Mesendoderm (in vitro differentiated cells): ENCODE measurements around the gene MYO9B.
"Not testable (repeated sequence)": the region's sequence is repeated elsewhere in the genome, so short reads cannot be mapped to it uniquely, and the experiment has no call there.

Experiments
- DNase-seq: peaks from one replicate; pipeline ENCODE4 v3.0.0; 2013
- H2AK5ac ChIP-seq: 2 replicates; pipeline ENCODE4 v1.6.1; 2013; ENCODE audit warnings: low read length, inconsistent platforms
- H2BK120ac ChIP-seq: 2 replicates; pipeline ENCODE4 v1.6.1; 2013; ENCODE audit warnings: low read depth, mild to moderate bottlenecking, low read length, moderate library complexity, mixed read lengths
- H2BK15ac ChIP-seq: replicated peaks from 2 replicates; pipeline ENCODE4 v1.6.1; 2013; ENCODE audit warnings: low read depth, mild to moderate bottlenecking, moderate library complexity
- H2BK5ac ChIP-seq: 2 replicates; pipeline ENCODE4 v1.6.1; 2013; ENCODE audit warnings: low read length, inconsistent platforms
- H3K18ac ChIP-seq: 2 replicates; pipeline ENCODE4 v1.6.1; 2013; ENCODE audit warnings: mild to moderate bottlenecking, low read length, mixed read lengths
- H3K23ac ChIP-seq: one replicate; pipeline ENCODE4 v1.6.1; 2013; ENCODE audit warnings: low read length
- H3K27ac ChIP-seq: 2 replicates; pipeline ENCODE4 v1.5.1; 2013; ENCODE audit warnings: low read depth, mild to moderate bottlenecking, inconsistent platforms, low read length, moderate library complexity
- H3K27me3 ChIP-seq: 2 replicates; pipeline ENCODE4 v1.6.1; 2013; ENCODE audit warnings: low read length, control low read depth, mild to moderate bottlenecking, inconsistent platforms; ENCODE audit not compliant: insufficient read depth, poor library complexity
- H3K36me3 ChIP-seq: 2 replicates; pipeline ENCODE4 v1.6.1; 2013; ENCODE audit warnings: low read length, inconsistent platforms; ENCODE audit not compliant: control insufficient read depth, insufficient read depth
- H3K4ac ChIP-seq: one replicate; pipeline ENCODE4 v1.6.1; 2013; ENCODE audit warnings: low read depth, mild to moderate bottlenecking, low read length, moderate library complexity
- H3K4me1 ChIP-seq: 2 replicates; pipeline ENCODE4 v1.6.1; 2013; ENCODE audit warnings: low read depth, low read length, inconsistent platforms; ENCODE audit not compliant: control insufficient read depth
- H3K4me2 ChIP-seq: 2 replicates; pipeline ENCODE4 v1.6.1; 2013; ENCODE audit warnings: low read length
- H3K4me3 ChIP-seq: 2 replicates; pipeline ENCODE4 v1.5.1; 2013; ENCODE audit warnings: mild to moderate bottlenecking, low read length
- H3K56ac ChIP-seq: one replicate; pipeline ENCODE4 v1.6.1; 2013; ENCODE audit warnings: low read length
- H3K79me1 ChIP-seq: 2 replicates; pipeline ENCODE4 v1.6.1; 2013; ENCODE audit warnings: low read length, inconsistent platforms
- H3K79me2 ChIP-seq: 2 replicates; pipeline ENCODE4 v1.6.1; 2013; ENCODE audit warnings: mild to moderate bottlenecking, low read length; ENCODE audit not compliant: control insufficient read depth, insufficient read depth
- H3K9ac ChIP-seq: 2 replicates; pipeline ENCODE4 v1.6.1; 2013; ENCODE audit warnings: low read length, inconsistent platforms
- H4K5ac ChIP-seq: one replicate; pipeline ENCODE4 v1.6.1; 2013; ENCODE audit warnings: low read length
- H4K8ac ChIP-seq: one replicate; pipeline ENCODE4 v1.6.1; 2013; ENCODE audit warnings: low read depth, mild to moderate bottlenecking, control low read depth, low read length, moderate library complexity
- WGBS: extraction: QIAGEN DNeasy Blood & Tissue Kit; methylation state at CpG from one replicate; pipeline ENCODE4 v1.1.7; 2013; ENCODE audit warnings: low lambda C conversion rate, missing lambda C conversion rate; ENCODE audit not compliant: insufficient coverage; ENCODE audit errors: extremely low coverage; 5-methylcytosine and 5-hydroxymethylcytosine counted together

Gene MYO9B

DNA sequence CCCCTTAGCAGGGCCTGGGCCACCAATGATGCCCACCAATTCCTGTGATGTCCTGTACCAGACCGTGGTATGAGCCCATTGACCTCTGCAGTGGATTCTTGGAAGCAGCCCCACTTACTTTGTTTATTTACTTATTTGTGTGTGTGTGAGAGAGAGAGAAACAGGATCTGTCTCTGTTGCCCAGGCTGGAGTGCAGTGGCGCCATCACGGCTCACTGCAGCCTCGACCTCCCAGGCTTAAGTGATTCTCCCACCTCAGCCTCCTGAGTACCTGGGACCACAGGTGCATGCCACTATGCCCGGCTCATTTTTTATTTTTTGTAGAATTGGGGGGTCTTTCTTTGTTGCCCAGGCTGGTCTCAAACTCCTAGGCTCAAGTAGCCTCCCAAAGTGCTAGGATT, 13.0 kb downstream of the MYO9B start:
- H3K27ac ChIP-seq: no peak overlapping the region
- no peak overlapping the region for H3K4ac ChIP-seq
- no peak overlapping the region for H4K8ac ChIP-seq
- DNase-seq: no peak
- H3K23ac ChIP-seq: no peak overlapping the region
- H4K5ac ChIP-seq: no peak overlapping the region
- peaks cover 2% of the 10 kb centered on the region for H3K4me1 ChIP-seq
- H2BK15ac ChIP-seq: no peak overlapping the region
- H3K56ac ChIP-seq: no peak overlapping the region
- no peak overlapping the region for H3K4me2 ChIP-seq
- H3K36me3 ChIP-seq: no peaks in the 10 kb centered on the region
- H2BK5ac ChIP-seq: no peak overlapping the region
- H3K9ac ChIP-seq: no peak overlapping the region
- H2BK120ac ChIP-seq: no peak overlapping the region
- H3K4me3 ChIP-seq: no peak overlapping the region
- H3K18ac ChIP-seq: no peak overlapping the region
- H3K27me3 ChIP-seq: no peaks in the 10 kb centered on the region
- H3K79me2 ChIP-seq: peaks cover 31% of the 10 kb centered on the region
- H2AK5ac ChIP-seq: no peak overlapping the region
- no CpG with 5 or more reads among the region's 5 CpGs for WGBS
- peaks cover 30% of the 10 kb centered on the region for H3K79me1 ChIP-seq

DNA sequence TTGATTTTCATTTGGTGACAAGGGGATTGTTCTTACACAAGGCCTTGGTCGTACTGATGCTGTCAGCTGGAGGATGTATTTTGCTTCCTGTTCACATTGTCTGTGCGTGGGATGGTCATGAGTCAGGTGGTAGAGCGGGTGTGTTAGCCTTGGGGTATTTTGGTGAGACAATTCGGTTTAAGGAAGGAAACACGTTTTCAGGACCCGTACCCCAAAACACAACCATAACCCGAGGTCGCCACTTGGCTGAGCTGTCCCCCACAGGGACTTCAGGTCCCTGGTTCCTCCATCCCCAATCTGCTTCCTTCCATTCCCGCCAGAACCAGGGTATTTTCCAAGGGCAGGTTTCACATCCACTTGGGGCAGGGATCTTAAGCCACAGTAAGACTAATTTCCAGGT, 15.0 kb downstream of the MYO9B start:
- Histone ChIP-seq H3K56ac (no peak overlapping the region), H2BK120ac (no peak overlapping the region), H3K27me3 (no peaks in the 10 kb centered on the region), H3K4ac (no peak overlapping the region), H2BK5ac (no peak overlapping the region), H4K5ac (no peak overlapping the region), H3K4me1 (peaks cover 2% of the 10 kb centered on the region), H3K4me2 (no peak overlapping the region), H3K79me1 (peaks cover 30% of the 10 kb centered on the region), H3K4me3 (no peak overlapping the region), H4K8ac (no peak overlapping the region), H3K9ac (no peak overlapping the region), H2AK5ac (no peak overlapping the region), H3K36me3 (no peaks in the 10 kb centered on the region), H3K79me2 (peaks cover 28% of the 10 kb centered on the region), H3K27ac (no peak overlapping the region), H3K18ac (no peak overlapping the region), H3K23ac (no peak overlapping the region), H2BK15ac (no peak overlapping the region)
- WGBS: no CpG with 5 or more reads among the region's 9 CpGs
- no peak for DNase-seq

DNA sequence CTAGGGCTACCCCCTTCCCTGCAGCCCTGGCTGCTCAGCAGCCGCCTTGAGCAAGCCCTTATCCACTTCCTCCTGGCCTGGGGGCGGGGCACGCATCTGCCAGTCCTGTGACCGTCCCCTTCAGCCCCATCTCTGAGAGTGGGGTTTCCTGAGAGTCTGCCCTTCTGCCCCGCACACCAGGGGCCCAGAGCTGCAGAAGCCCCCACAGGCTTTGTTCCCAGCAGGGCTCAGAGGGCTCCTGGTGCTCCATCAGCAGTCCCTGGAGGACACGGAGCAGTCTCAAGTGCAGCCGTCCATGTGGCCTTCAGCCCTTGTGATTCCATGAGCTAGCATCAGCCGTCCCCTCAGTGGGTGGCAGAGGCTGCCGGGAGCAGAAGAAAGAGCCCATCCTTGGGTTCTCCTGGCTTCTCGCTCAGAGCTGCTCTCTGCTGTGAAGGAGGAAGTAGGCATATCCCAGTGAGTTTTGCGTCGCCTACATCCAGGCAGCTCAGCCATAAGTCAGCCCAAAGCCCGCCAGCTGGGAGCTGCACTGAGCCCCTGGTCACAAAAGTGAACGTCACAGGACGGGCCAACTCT, 16.3 kb downstream of the MYO9B start:
- no peaks in the 10 kb centered on the region for H3K27me3 ChIP-seq

DNA sequence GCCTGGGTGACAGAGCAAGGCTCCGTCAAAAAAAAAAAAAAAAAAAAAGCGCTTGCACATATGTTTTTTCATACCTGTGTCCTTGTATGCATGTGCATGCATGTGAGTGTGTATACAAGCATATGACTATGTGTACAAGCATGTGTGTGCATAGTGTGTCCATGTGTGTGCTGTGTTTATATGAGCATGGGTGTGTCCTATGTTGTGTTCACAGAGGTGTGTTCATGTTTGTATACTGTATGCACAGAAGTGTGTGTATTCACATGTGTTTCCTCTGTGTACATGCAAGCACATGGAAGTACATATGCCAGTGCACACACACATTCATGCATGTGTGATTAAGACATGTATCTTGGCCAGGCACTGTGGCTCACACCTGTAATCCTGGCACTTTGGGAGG, 17.1 kb downstream of the MYO9B start:
- no peak overlapping the region for H4K8ac ChIP-seq
- no CpG with 5 or more reads among the region's 2 CpGs for WGBS
- DNase-seq: no peak

More for the DNA sequence above, 16.3 kb downstream of the MYO9B start:
- Histone ChIP-seq H3K4me3 (no peak overlapping the region), H3K18ac (no peak overlapping the region), H4K8ac (no peak overlapping the region), H2BK5ac (no peak overlapping the region), H2BK120ac (no peak overlapping the region), H3K4ac (peak overlapping the region; percentile 19), H2AK5ac (no peak overlapping the region), H3K9ac (no peak overlapping the region), H3K79me2 (peaks cover 32% of the 10 kb centered on the region), H3K79me1 (peaks cover 30% of the 10 kb centered on the region), H3K27ac (no peak overlapping the region), H3K56ac (peak overlapping the region; percentile 49), H3K23ac (no peak overlapping the region), H3K4me1 (peaks cover 2% of the 10 kb centered on the region), H3K36me3 (no peaks in the 10 kb centered on the region), H2BK15ac (no peak overlapping the region), H4K5ac (no peak overlapping the region), H3K4me2 (no peak overlapping the region)
- no CpG with 5 or more reads among the region's 15 CpGs for WGBS
- DNase-seq: peak; percentile 25

DNA sequence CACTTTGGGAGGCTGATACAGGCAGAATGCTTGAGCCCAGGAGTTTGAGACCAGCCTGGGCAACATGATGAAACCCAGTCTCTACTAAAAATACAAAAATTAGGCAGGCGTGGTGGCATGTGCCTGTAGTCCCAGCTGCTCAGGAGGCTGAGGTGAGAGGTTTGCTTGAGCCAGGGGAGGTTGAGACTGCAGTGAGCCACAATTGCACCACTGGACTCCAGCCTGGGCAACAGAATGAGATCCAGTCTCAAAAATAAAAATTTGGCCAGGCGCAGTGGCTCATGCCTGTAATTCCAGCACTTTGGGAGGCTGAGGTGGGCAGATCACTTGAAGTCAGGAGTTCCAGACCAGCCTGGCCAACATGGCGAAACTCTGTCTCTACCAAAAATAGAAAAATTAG, 19.1 kb downstream of the MYO9B start:
- Histone ChIP-seq H3K79me2 (peaks cover 36% of the 10 kb centered on the region), H3K79me1 (peaks cover 30% of the 10 kb centered on the region)
- WGBS: no CpG with 5 or more reads among the region's 3 CpGs
- not testable (repeated sequence) for H3K23ac ChIP-seq, H3K36me3 ChIP-seq, H2BK5ac ChIP-seq, DNase-seq, H3K18ac ChIP-seq, H2BK15ac ChIP-seq, H3K56ac ChIP-seq, H3K4me2 ChIP-seq, H3K4me1 ChIP-seq, H3K27ac ChIP-seq, H3K27me3 ChIP-seq, H4K5ac ChIP-seq, H3K4ac ChIP-seq, H3K9ac ChIP-seq, H2BK120ac ChIP-seq, H4K8ac ChIP-seq, H3K4me3 ChIP-seq, H2AK5ac ChIP-seq

More for the DNA sequence above, 17.1 kb downstream of the MYO9B start:
- Histone ChIP-seq H2BK120ac (no peak overlapping the region), H3K4me2 (no peak overlapping the region), H3K18ac (no peak overlapping the region), H2AK5ac (no peak overlapping the region), H2BK15ac (no peak overlapping the region), H2BK5ac (no peak overlapping the region), H3K79me2 (peaks cover 34% of the 10 kb centered on the region), H3K56ac (no peak overlapping the region), H3K27me3 (no peaks in the 10 kb centered on the region), H3K79me1 (peaks cover 30% of the 10 kb centered on the region), H3K23ac (no peak overlapping the region), H3K27ac (no peak overlapping the region), H3K4me3 (no peak overlapping the region), H3K4ac (no peak overlapping the region), H3K9ac (no peak overlapping the region), H3K4me1 (peaks cover 2% of the 10 kb centered on the region), H4K5ac (no peak overlapping the region), H3K36me3 (no peaks in the 10 kb centered on the region)
